Left kidney (tissue), 2 donors: ENCODE measurements around the gene ZCWPW1. TPM values are rescaled to one million over a fixed set of nuclear protein-coding genes. Genes with fewer than 3 reads are reported as not detected.
"Not testable (repeated sequence)": the region's sequence is repeated elsewhere in the genome, so short reads cannot be mapped to it uniquely, and the experiment has no call there.

ENCODE experiments used
- DNase-seq: peaks from one replicate; pipeline ENCODE4 v3.0.0-alpha.2; 2013
- polyA plus RNA-seq: library from polyadenylated mRNA; unstranded; fragments of 120-200 nt; gene quantifications from one replicate; pipeline ENCODE4 v1.2.1, GENCODE V29; 2013; ENCODE audit not compliant: insufficient read length

Gene ZCWPW1
- polyA plus RNA-seq, 1 donor = 7.5 TPM

DNA sequence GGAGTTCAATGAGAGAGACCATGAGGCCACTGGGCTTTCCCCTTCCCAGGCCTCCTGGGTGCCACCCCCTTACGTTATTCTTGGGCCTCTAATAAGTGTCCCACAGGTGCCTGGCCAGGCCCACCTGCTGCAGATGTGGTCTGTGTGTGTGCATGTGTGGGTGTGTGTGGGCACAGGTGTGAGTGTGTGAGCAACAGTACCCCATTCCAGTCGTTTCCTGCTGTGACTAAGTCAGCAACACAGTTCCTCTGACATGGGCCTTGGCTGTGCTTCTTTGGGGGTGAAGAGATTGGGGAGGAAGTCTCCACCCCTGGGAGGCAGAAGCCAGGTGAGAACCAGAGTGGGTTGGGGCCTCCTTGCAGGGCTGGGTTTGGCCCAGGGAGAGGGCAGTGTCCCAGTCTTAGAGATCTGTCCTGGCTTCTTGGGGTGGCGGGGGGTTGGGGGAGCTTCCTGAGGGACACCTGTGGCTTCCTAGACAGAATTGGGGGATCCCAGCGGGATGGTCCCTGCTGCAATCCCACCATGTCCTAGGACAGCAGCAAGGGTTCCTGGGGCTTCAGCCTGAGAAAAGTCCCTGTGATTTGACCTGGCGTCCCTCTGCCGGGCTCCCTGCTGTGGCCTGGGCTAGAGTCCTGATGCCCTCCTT is 74.7 kb downstream of the ZCWPW1 start:
- DNase-seq = no peak

DNA sequence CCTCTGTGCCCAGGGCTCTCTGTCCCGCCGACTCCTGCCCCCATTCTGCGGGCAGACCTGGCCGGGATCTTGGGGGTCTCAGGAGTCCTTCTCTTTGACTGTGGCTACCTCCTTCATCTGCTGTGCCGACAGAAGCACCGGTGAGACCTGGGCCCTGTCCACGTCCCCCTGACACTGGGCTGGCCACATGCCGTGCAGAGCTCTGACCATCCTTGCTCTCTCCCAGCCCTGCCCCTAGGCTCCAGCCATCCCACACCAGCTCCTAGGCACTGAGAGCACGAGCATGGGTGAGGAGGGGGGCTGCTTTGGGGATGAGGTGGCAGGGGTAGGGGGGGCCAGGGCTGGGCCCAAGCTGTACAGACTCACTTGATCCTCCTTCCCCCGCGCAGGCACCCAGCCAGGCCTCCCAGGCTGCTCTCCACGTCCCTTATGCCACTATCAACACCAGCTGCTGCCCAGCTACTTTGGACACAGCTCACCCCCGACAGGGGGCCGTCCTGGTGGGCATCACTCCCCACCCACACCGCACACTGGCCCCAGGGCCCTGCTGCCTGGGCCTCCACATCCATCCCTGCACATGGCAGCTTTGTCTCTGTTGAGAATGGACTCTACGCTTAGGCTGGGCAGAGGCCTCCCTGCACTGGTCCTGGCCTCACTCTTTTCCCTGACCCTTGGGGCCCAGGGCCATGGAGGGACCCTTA is 75.4 kb downstream of the ZCWPW1 start:
- DNase-seq = no peak

DNA sequence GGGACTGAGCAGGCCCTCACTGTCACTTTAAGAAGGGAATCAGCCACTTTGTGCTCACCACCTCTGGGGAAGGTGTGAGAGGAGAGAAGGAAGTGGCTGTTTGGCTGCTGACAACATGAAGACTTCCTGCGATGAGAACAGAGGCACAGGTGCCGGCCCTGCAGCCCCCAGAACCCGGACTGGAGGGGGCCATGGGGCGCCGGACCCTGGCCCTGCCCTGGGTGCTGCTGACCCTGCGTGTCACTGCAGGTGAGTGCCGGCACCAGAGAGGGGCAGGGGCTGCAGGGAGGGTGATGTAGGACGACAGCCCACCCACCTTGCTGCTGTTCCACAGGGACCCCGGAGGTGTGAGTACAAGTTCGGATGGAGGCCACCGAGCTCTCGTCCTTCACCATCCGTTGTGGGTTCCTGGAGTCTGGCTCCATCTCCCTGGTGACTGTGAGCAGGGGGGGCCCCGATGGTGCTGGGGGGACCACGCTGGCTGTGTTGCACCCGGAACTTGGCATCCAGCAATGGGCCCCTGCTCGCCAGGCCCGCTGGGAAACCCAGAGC is 76.2 kb downstream of the ZCWPW1 start:
- DNase-seq = not testable (repeated sequence)

DNA sequence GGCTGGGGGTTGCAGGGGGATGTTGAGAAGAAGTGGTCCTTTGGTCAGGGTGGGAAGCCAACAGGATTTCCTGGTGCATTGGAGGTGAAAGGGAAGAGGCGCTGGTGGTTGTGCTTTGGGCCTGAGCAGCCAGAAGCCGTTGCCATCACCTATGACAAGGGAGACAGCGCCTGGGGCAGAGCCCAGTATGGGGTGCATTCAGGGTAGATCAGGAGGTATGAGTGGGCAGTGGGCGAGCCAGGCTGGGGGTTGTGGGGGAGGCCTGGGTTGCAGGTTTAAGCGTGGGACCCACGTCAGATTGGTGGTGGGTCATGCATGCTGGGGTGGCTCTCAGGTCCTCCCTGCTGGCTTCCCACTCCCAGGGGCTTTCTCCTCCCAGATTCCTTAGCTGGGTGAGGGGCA is 76.8 kb downstream of the ZCWPW1 start:
- no peak for DNase-seq

Other genes starting within 250 kb of the ZCWPW1 start
- gene PVRIG, start 208.8 kb downstream of the ZCWPW1 start, polyA plus RNA-seq = 9.7 TPM
- gene SPDYE3, start 121.0 kb downstream of the ZCWPW1 start, polyA plus RNA-seq = 9.6 TPM
- 74.1 TPM for gene PILRB, start 70.6 kb downstream of the ZCWPW1 start, polyA plus RNA-seq
- 12.6 TPM for gene PILRA, start 55.2 kb downstream of the ZCWPW1 start, polyA plus RNA-seq
- gene MEPCE, start 1.1 kb upstream of the ZCWPW1 start, polyA plus RNA-seq = 49.2 TPM
- 12.2 TPM for gene PPP1R35, start 7.8 kb upstream of the ZCWPW1 start, polyA plus RNA-seq
- gene SPACDR, start 35.6 kb upstream of the ZCWPW1 start, polyA plus RNA-seq = 1.2 TPM
- gene TSC22D4, start 50.5 kb upstream of the ZCWPW1 start, polyA plus RNA-seq = 37.4 TPM
- 1.6 TPM for gene NYAP1, start 55.2 kb upstream of the ZCWPW1 start, polyA plus RNA-seq
- gene AGFG2, start 110.5 kb upstream of the ZCWPW1 start, polyA plus RNA-seq = 10.0 TPM
- 4.2 TPM for gene SAP25, start 145.2 kb upstream of the ZCWPW1 start, polyA plus RNA-seq
- gene LRCH4, start 157.4 kb upstream of the ZCWPW1 start, polyA plus RNA-seq = 37.7 TPM
- 2.6 TPM for gene FBXO24, start 157.6 kb upstream of the ZCWPW1 start, polyA plus RNA-seq
- gene PCOLCE, start 173.7 kb upstream of the ZCWPW1 start, polyA plus RNA-seq = 94.3 TPM
- gene MOSPD3, start 183.8 kb upstream of the ZCWPW1 start, polyA plus RNA-seq = 23.5 TPM
- 0.93 TPM for gene TFR2, start 212.8 kb upstream of the ZCWPW1 start, polyA plus RNA-seq
- not detected for gene ACTL6B, start 227.7 kb upstream of the ZCWPW1 start, polyA plus RNA-seq
- gene GNB2, start 245.0 kb upstream of the ZCWPW1 start, polyA plus RNA-seq = 162 TPM